Activated CD8-positive, alpha-beta memory T cell treated with anti-CD3 and anti-CD28 coated beads, Interleukin-2, amount 50 U/mL, for 1 hour (primary cell): ENCODE data around the gene ELMOD3.
"Not testable (repeated sequence)": the region's sequence is repeated elsewhere in the genome, so short reads cannot be mapped to it uniquely, and the experiment has no call there.

Experiments used
- DNase-seq: peaks from one replicate; pipeline ENCODE4 v3.0.0-alpha.2; 2020; ENCODE audit errors: extremely low read depth

The ELMOD3 gene

GRCh38 chr2:85371045-85371444, 16.5 kb downstream of the ELMOD3 start:
- no peak for DNase-seq

- no peak for DNase-seq
Measured at GRCh38 chr2:85376291-85377065, 21.9 kb downstream of the ELMOD3 start.

- no peak for DNase-seq
Measured at GRCh38 chr2:85377083-85377482, 22.5 kb downstream of the ELMOD3 start.

GRCh38 chr2:85378257-85378656, 23.7 kb downstream of the ELMOD3 start:
- no peak for DNase-seq

- no peak for DNase-seq
Measured at GRCh38 chr2:85380048-85380447, 25.5 kb downstream of the ELMOD3 start.

GRCh38 chr2:85383151-85383550, 28.6 kb downstream of the ELMOD3 start:
- DNase-seq, result not testable (repeated sequence)

GRCh38 chr2:85383850-85384249, 29.3 kb downstream of the ELMOD3 start:
- DNase-seq, result no peak

GRCh38 chr2:85385746-85386145, 31.2 kb downstream of the ELMOD3 start:
- no peak for DNase-seq

- no peak for DNase-seq
Measured at GRCh38 chr2:85387754-85388153, 33.2 kb downstream of the ELMOD3 start.

GRCh38 chr2:85388878-85389538, 34.4 kb downstream of the ELMOD3 start:
- no peak for DNase-seq

GRCh38 chr2:85390941-85391669, 36.5 kb downstream of the ELMOD3 start:
- DNase-seq, result no peak

- DNase-seq, result no peak
Measured at GRCh38 chr2:85393836-85394235, 39.3 kb downstream of the ELMOD3 start.

GRCh38 chr2:85394261-85394681, 39.7 kb downstream of the ELMOD3 start:
- DNase-seq, result no peak

- no peak for DNase-seq
Measured at GRCh38 chr2:85394976-85395375, 40.4 kb downstream of the ELMOD3 start.

- DNase-seq, result no peak
Measured at GRCh38 chr2:85395912-85396475, 41.4 kb downstream of the ELMOD3 start.

GRCh38 chr2:85396531-85397470, 42.2 kb downstream of the ELMOD3 start:
- no peak for DNase-seq

GRCh38 chr2:85397925-85398331, 43.4 kb downstream of the ELMOD3 start:
- no peak for DNase-seq

GRCh38 chr2:85398426-85399182, 44.0 kb downstream of the ELMOD3 start:
- no peak for DNase-seq

- no peak for DNase-seq
Measured at GRCh38 chr2:85399183-85399455, 44.5 kb downstream of the ELMOD3 start.

GRCh38 chr2:85400023-85400422, 45.5 kb downstream of the ELMOD3 start:
- DNase-seq, result no peak
